B cell (primary cell): ENCODE results near the gene CERS6.

Experiments used
- EZH2 ChIP-seq: IDR thresholded peaks from 2 replicates; pipeline ENCODE4 v1.6.1; 2012; ENCODE audit warnings: borderline replicate concordance, low read depth, mild to moderate bottlenecking, moderate library complexity, low read length; ENCODE audit not compliant: insufficient read depth, poor library complexity, severe bottlenecking
- TF ChIP-seq, protein P1 (sequence below): fragments of 200-600 bp; IDR thresholded peaks from one replicate; pipeline ENCODE4 v1.8.0; 2022; ENCODE audit warnings: antibody characterized with exemption, mild to moderate bottlenecking

GRCh38 chr2:168775837-168776236 lies 319.8 kb downstream of the CERS6 start:
- TF ChIP-seq, protein P1, sequence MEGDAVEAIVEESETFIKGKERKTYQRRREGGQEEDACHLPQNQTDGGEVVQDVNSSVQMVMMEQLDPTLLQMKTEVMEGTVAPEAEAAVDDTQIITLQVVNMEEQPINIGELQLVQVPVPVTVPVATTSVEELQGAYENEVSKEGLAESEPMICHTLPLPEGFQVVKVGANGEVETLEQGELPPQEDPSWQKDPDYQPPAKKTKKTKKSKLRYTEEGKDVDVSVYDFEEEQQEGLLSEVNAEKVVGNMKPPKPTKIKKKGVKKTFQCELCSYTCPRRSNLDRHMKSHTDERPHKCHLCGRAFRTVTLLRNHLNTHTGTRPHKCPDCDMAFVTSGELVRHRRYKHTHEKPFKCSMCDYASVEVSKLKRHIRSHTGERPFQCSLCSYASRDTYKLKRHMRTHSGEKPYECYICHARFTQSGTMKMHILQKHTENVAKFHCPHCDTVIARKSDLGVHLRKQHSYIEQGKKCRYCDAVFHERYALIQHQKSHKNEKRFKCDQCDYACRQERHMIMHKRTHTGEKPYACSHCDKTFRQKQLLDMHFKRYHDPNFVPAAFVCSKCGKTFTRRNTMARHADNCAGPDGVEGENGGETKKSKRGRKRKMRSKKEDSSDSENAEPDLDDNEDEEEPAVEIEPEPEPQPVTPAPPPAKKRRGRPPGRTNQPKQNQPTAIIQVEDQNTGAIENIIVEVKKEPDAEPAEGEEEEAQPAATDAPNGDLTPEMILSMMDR = no peak
- no peak for TF ChIP-seq EZH2
